Adipocyte (in vitro differentiated cells): Measurements from ENCODE around the gene CAND2.

Experiments used
- DNase-seq: peaks from one replicate; pipeline ENCODE4 v3.0.0-alpha.2; 2015; ENCODE audit warnings: low read depth
- H3K27me3 ChIP-seq: replicated peaks from 2 replicates; pipeline ENCODE4 v1.7.0; 2013; ENCODE audit warnings: mild to moderate bottlenecking, low read length, moderate library complexity; ENCODE audit not compliant: control insufficient read depth, insufficient read depth
- H3K36me3 ChIP-seq: 2 replicates; pipeline ENCODE4 v1.7.0; 2013; ENCODE audit warnings: low read length, mild to moderate bottlenecking, moderate library complexity; ENCODE audit not compliant: control insufficient read depth, insufficient read depth, severe bottlenecking
- H3K4me1 ChIP-seq: 2 replicates; pipeline ENCODE4 v1.7.0; 2013; ENCODE audit warnings: mild to moderate bottlenecking, low read length, moderate library complexity; ENCODE audit not compliant: control insufficient read depth, insufficient read depth
- H3K4me3 ChIP-seq: 2 replicates; pipeline ENCODE4 v1.7.0; 2013; ENCODE audit warnings: mild to moderate bottlenecking, low read length, moderate library complexity
- H3K9ac ChIP-seq: 2 replicates; pipeline ENCODE4 v1.7.0; 2013; ENCODE audit warnings: mild to moderate bottlenecking, low read length, moderate library complexity
- H3K9me3 ChIP-seq: 2 replicates; pipeline ENCODE4 v1.7.0; 2013; ENCODE audit warnings: mild to moderate bottlenecking, low read length, moderate library complexity; ENCODE audit not compliant: control insufficient read depth

CAND2 gene

DNA sequence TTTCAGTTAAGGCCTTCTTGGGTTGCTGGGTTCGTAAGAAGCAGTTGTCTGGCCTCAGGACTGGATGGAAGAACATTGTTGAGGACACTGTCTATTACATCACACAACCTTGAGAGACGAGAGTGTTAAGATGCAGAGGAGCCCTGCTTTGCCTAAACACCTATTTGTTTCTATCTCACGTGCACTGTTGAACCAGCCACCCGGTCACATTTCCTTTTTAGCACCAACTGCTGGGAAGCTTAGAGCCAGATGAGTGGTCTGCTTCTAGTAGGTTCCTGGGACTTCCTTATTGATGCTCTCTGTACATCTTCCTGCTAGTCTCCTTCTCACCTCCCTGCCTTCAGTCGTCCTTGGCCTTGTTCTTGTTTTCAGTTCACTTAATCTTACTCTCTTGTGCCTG lies 22.3 kb downstream of the CAND2 start:
- no peak for DNase-seq
- Histone ChIP-seq H3K36me3 (no peaks in the 10 kb centered on the region), H3K9ac (no peak overlapping the region), H3K4me3 (no peak overlapping the region), H3K9me3 (no peaks in the 10 kb centered on the region), H3K4me1 (no peaks in the 10 kb centered on the region), H3K27me3 (peaks cover 8% of the 10 kb centered on the region)

DNA sequence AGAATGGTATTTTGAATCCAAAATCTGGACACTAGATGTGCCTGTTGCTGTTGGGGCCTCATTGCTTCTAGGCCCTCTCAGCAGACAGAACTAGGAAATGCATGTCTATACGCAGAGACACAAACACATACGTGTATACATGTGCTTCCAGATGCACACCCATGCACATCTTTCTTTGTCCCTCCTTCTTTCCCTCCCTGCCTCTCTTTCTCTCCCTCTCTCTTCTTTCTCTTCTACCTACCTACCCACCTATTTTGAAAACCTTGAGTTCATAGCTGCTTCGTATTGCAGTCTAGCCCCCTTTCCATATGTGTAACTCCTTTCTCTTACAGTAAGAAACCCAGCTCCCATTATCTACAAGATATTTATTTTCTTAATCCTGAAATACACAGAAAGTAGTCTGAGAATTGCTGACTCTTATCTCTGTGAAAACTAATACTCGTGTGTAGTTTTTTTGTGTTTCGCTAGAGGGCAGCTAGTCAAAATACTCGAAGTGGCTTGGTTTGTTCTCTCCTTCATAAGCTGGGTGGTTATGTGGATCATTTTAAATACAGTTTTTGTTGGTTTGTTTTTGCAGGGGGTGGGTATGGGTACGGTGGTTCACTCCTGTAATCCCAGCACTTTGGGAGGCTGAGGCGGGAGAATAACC lies 26.4 kb downstream of the CAND2 start:
- H3K4me1 ChIP-seq = no peaks in the 10 kb centered on the region
- H3K27me3 ChIP-seq = peaks cover 8% of the 10 kb centered on the region
- no peaks in the 10 kb centered on the region for H3K36me3 ChIP-seq
- H3K9ac ChIP-seq = no peak overlapping the region
- H3K4me3 ChIP-seq = no peak overlapping the region
- DNase-seq = peak; percentile 73
- H3K9me3 ChIP-seq = no peaks in the 10 kb centered on the region

DNA sequence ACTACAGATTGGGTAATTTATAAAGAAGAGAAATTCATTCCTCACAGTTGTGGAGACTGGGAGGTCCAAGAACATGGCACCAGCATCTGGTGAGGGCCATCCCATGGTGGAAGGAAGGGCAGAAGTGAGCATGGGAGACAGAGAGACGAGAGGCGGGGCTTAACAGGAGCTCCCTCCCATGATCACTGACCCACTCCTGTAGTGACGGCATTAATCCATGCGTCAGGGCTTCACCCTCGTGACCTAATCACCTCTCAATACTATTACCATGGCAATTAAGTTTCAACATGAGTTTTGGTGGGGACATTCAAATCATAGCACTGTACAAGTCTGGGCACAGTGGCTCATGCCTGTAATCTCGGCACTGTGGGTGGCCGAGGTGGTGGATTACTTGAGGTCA lies 27.8 kb downstream of the CAND2 start:
- H3K4me3 ChIP-seq = no peak overlapping the region
- H3K9ac ChIP-seq = no peak overlapping the region
- no peaks in the 10 kb centered on the region for H3K9me3 ChIP-seq
- H3K27me3 ChIP-seq = no peaks in the 10 kb centered on the region
- DNase-seq = no peak
- H3K36me3 ChIP-seq = no peaks in the 10 kb centered on the region
- H3K4me1 ChIP-seq = no peaks in the 10 kb centered on the region

DNA sequence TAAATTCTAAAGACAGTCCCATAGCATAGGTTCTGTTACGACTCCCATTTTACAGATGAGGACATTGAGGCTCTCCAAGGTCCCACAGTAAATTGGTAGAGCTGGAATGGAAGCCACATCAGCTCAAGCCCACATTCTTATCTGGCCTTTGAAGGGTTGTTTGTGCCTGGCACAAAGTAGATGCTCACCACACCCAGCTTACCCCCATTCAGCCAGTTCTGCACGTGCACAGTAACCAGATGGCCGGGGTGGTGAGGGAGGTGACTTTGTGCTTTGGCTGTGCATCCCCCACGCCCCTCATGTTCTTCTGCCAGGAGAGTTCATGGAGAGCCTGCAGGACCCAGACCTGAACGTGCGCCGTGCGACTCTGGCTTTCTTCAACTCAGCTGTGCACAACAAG lies 28.7 kb downstream of the CAND2 start:
- H3K36me3 ChIP-seq = no peaks in the 10 kb centered on the region
- H3K9me3 ChIP-seq = no peaks in the 10 kb centered on the region
- DNase-seq = no peak

DNA sequence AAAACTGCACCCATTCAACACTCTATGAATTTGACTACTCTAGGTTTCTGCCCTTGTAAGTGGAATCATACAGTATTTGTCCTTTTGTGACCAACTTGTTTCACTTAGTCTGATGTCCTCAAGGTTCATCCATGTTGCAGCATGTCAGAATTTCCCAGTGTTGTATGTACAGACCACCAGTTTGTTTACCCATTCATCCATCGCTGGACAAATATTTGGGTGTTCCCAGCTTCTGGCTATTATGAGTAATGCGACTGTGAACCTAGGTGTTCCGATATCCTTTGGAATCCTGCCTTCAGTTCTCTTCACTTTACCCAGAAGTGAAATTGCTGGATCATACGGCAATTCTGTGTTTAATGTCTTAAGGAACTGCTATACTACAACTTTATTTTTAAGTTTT lies 32.3 kb downstream of the CAND2 start:
- H3K36me3 ChIP-seq = peaks cover 27% of the 10 kb centered on the region
- no peaks in the 10 kb centered on the region for H3K27me3 ChIP-seq
- H3K4me3 ChIP-seq = no peak overlapping the region
- DNase-seq = no peak
- H3K9ac ChIP-seq = no peak overlapping the region
- no peaks in the 10 kb centered on the region for H3K9me3 ChIP-seq
- H3K4me1 ChIP-seq = peaks cover 9% of the 10 kb centered on the region

More for the DNA sequence above, 28.7 kb downstream of the CAND2 start:
- Histone ChIP-seq H3K27me3 (no peaks in the 10 kb centered on the region), H3K4me3 (no peak overlapping the region), H3K9ac (no peak overlapping the region), H3K4me1 (no peaks in the 10 kb centered on the region)

DNA sequence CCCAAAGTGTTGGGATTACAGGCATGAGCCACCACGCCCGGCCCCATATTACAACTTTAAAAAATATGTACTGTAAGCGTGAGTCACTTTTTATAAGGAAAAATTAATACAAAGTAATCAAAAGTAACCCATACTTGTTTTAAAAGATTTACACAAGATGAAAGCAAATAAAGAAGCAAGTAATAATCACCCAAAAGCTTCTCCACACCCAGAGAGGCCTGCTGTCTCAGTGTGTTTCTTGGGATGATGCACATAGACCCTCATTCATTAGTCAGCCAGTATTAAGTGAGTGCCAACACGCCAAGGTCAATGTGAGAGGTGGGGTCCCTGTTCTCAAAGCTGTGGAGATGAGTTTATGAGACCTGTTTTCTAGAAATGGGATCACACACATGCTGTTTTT lies 32.9 kb downstream of the CAND2 start:
- Histone ChIP-seq H3K4me3 (no peak overlapping the region), H3K27me3 (no peaks in the 10 kb centered on the region), H3K9me3 (no peaks in the 10 kb centered on the region), H3K36me3 (peaks cover 34% of the 10 kb centered on the region), H3K9ac (no peak overlapping the region), H3K4me1 (peaks cover 15% of the 10 kb centered on the region)
- DNase-seq = no peak

DNA sequence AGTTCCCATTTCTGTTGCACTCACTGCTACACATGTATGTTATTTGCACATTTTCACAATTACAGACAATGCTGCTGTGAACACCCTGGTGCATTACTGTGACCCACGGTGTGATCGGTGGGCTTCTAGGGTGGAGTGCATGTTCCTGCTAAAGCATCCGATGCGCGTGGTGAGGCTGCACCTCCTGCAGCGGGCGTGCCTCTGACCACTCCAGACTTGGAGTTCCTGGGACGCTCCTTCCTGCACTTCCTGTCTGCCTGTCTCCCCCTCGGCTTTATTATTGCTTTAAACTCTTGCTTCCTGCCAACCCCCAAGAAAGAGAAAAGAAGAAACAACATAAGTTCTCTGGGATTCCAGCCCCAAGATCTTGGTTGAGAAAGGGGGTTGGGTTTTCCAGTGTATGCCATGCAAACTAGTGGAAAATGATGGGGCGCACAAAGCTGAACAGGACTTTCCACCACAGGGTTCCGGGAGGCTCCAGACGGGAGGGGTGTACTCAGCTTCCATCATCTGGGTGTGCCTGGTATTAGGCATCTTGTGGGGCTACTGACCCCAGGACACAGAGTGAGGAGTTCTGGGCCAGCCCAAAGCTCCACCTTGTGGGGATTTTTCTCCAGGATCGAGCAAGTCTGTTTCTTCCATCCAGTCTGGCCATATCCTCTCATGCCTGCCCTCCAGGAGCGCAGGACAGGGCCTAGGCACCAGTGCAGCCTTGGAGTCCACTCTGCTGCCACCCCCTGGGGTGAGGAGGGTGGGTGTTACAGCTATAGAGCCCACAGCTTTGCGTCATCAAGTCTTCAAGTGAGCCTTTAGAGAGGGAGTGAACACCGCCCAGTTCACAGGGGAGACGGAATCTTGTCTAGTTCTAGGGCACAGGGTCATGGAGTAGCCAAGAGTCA lies 33.7 kb downstream of the CAND2 start:
- no peaks in the 10 kb centered on the region for H3K9me3 ChIP-seq
- peaks cover 41% of the 10 kb centered on the region for H3K36me3 ChIP-seq

DNA sequence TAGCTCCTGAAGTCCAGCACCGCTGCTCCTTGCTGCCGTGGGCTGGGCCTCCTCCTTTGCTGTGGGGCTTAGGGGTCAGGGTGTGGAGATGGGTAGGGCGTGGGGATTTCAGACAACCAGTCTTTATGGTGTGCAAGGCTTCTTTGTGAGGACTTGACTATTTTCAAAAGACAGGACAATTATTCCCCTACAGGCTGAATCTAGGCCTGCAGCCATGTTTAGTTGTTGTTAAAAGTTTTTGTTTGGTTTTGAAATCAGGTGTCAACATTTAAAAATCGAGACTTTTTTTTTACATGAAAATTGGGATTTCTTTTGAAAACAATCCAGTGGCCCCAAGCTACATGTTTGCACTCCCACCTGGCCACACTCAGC lies 34.3 kb downstream of the CAND2 start:
- no peaks in the 10 kb centered on the region for H3K9me3 ChIP-seq
- DNase-seq = no peak
- H3K9ac ChIP-seq = no peak overlapping the region
- H3K4me1 ChIP-seq = peaks cover 23% of the 10 kb centered on the region
- peaks cover 47% of the 10 kb centered on the region for H3K36me3 ChIP-seq
- no peak overlapping the region for H3K4me3 ChIP-seq
- H3K27me3 ChIP-seq = no peaks in the 10 kb centered on the region

More for the DNA sequence above, 33.7 kb downstream of the CAND2 start:
- no peaks in the 10 kb centered on the region for H3K27me3 ChIP-seq
- H3K4me1 ChIP-seq = peaks cover 21% of the 10 kb centered on the region
- H3K4me3 ChIP-seq = no peak overlapping the region
- DNase-seq = no peak
- H3K9ac ChIP-seq = no peak overlapping the region

DNA sequence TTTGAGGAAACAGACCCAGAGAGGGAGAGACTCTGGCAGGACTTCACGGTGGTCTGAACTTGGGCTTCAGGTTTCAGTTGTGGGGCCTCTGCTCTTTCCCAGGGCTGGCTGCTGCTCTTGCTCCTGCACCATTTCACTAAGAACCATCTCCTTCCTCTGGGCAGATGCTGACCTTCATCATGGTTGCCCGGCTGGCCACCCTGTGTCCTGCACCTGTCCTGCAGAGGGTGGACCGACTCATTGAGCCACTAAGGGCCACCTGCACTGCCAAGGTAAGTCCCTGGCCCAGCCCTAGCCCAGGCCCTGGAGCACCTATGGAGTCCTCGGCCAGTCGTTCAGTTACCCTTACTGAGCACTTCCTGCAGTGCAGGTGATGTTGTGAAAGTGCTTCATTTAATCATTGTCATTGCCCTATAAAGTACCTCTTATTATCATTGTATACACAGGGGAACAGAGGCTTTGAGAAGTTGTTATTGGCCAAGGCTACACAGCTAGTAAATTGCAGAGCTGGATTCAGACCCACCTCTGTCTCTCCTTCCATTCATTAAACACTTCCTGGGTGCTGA lies 34.9 kb downstream of the CAND2 start:
- H3K9me3 ChIP-seq = no peaks in the 10 kb centered on the region
- H3K27me3 ChIP-seq = no peaks in the 10 kb centered on the region
- no peak overlapping the region for H3K4me3 ChIP-seq
- H3K36me3 ChIP-seq = peaks cover 53% of the 10 kb centered on the region
- peaks cover 24% of the 10 kb centered on the region for H3K4me1 ChIP-seq
- no peak for DNase-seq
- H3K9ac ChIP-seq = no peak overlapping the region

DNA sequence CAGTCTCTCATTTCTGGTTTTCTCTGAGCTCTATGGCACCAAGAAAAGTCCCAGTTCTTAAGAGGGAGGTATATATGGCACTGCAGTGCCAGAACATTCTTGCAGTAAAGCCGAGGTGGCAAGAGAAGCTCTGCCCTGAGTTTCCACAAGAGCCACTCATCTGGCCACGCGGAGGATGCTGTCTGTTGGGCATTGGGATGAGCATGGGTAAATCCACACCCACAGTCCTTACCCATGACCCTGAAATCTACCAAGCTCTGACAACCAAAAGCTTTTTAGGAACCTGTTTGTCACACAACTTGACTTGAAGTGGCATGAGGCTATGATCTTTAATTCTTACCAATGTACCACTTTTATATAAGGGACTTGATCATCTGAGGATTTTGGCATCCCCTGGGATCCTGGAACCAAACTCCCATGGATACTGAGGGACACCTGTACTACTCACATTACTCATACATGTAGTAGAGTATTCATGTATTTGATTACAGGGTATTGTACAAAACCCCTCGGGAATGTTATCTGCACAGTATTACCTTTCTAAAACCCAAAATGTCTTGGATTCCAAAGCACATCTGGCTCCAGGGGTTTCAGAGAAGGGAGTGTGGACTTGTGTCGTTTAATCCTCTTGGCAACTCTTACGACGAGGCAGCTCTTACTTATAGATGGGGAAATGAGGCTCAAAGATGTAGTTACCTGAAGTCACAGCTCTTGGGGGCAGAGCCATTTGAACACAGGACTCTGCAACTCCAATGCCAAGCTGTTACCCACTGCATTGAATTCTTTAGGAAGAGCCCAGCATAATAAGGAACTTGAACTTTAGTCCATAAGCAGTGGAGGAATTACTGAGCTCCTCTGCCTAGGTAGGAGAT lies 36.1 kb downstream of the CAND2 start:
- Histone ChIP-seq H3K9me3 (no peaks in the 10 kb centered on the region), H3K9ac (no peak overlapping the region), H3K4me3 (no peak overlapping the region), H3K36me3 (peaks cover 65% of the 10 kb centered on the region), H3K4me1 (peaks cover 30% of the 10 kb centered on the region), H3K27me3 (no peaks in the 10 kb centered on the region)
- no peak for DNase-seq
